ENCODE results near the gene CCR1. TPM values are rescaled to one million over a fixed set of nuclear protein-coding genes. Genes with fewer than 3 reads are reported as not detected.

The CCR1 gene
- total and polyA plus RNA-seq, 2 experiments from 2014 or later, result not detected

GRCh38 chr3:46205286-46205960, 2.7 kb downstream of the CCR1 start (continued):
- TF ChIP-seq STAT1 (IDR thresholded peaks at IDR 0.05; ENCODE audit: unreplicated experiment) (no peak), EZH2 (IDR thresholded peaks at IDR 0.05; ENCODE audit: low read depth, unreplicated experiment) (no peak), EZH2phosphoT487 (IDR thresholded peaks at IDR 0.05; ENCODE audit: unreplicated experiment) (no peak)

DNA sequence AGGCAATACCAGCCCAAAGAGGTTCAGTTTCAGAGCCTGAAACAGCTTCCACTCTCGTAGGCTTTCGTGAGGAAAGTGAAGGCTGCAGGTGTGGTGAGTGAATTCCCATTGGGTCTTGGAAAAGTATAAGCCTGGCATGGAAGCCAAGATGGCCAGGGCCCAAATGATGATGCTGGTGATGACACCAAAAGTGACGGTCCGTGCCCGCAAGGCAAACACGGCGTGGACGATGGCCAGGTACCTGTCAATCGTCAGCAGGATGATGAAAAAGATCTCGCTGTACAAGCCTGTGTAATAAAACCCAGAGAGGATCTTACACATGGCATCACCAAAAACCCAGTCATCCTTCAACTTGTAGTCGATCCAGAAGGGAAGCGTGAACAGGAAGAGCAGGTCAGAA, 4.4 kb downstream of the CCR1 start:
- Mint-ChIP-seq H3K36me3 (ENCODE audit: low read depth) (no peaks in the 10 kb centered on the region), H3K27me3 (ENCODE audit: insufficient read depth, low read depth, poor library complexity) (peaks cover 2% of the 10 kb centered on the region), H3K4me3 (no peak overlapping the region; the same call in 2 of the 3 replicates), H3K4me1 (peaks cover 8% of the 10 kb centered on the region), H3K9me3 (peaks cover 5% of the 10 kb centered on the region; the same call in 1 of the 3 replicates), H3K27ac (no peak overlapping the region)
- Histone ChIP-seq H3K79me2 (replicated peaks; ENCODE audit: insufficient read depth) (no peaks in the 10 kb centered on the region), H3K4me2 (no peak overlapping the region), H3F3A (replicated peaks; ENCODE audit: low read depth) (no peaks in the 10 kb centered on the region), H2AFZ (no peak overlapping the region), H3K27ac (ENCODE audit: low read depth) (no peak overlapping the region), H3K27me3 (ENCODE audit: insufficient read depth) (no peaks in the 10 kb centered on the region), H3K36me3 (ENCODE audit: insufficient read depth) (no peaks in the 10 kb centered on the region), H3K9me2 (ENCODE audit: insufficient read depth) (peaks cover 14% of the 10 kb centered on the region; the same call in 1 of the 2 replicates), H3K4me1 (ENCODE audit: insufficient read depth) (peaks cover 5% of the 10 kb centered on the region; the same call in 1 of the 2 replicates), H4K20me1 (replicated peaks; ENCODE audit: insufficient read depth) (no peaks in the 10 kb centered on the region), H3K4me3 (no peak overlapping the region)
- no peak for ATAC-seq
- DNase-seq (ENCODE audit: low spot score), result no peak
- TF ChIP-seq ZNF114 (CRISPR knock-in tag; IDR thresholded peaks at IDR 0.05), result no peak

GRCh38 chr3:46202535-46202934, 5.6 kb downstream of the CCR1 start:
- Mint-ChIP-seq H3K4me1 (peaks cover 8% of the 10 kb centered on the region), H3K27me3 (ENCODE audit: insufficient read depth, low read depth, poor library complexity) (peaks cover 2% of the 10 kb centered on the region), H3K27ac (no peak overlapping the region), H3K36me3 (ENCODE audit: low read depth) (no peaks in the 10 kb centered on the region), H3K9me3 (peaks cover 5% of the 10 kb centered on the region; the same call in 2 of the 3 replicates), H3K4me3 (no peak overlapping the region)
- H3K4me1 ChIP-seq (ENCODE audit: insufficient read depth), result peaks cover 5% of the 10 kb centered on the region; the same call in 1 of the 2 replicates
- no peak overlapping the region for H3K4me2 ChIP-seq
- H3K27me3 ChIP-seq (ENCODE audit: insufficient read depth), result no peaks in the 10 kb centered on the region
- H2AFZ ChIP-seq, result no peak overlapping the region
- H3F3A ChIP-seq (replicated peaks; ENCODE audit: low read depth), result no peaks in the 10 kb centered on the region
- H4K20me1 ChIP-seq (replicated peaks; ENCODE audit: insufficient read depth), result no peaks in the 10 kb centered on the region
- no peaks in the 10 kb centered on the region for H3K36me3 ChIP-seq (ENCODE audit: insufficient read depth)
- H3K79me2 ChIP-seq (replicated peaks; ENCODE audit: insufficient read depth), result no peaks in the 10 kb centered on the region
- DNase-seq (ENCODE audit: low spot score) (no peak), ATAC-seq (no peak)
- H3K4me3 ChIP-seq, result no peak overlapping the region
- peaks cover 14% of the 10 kb centered on the region; the same call in 1 of the 2 replicates for H3K9me2 ChIP-seq (ENCODE audit: insufficient read depth)
- no peak overlapping the region for H3K27ac ChIP-seq (ENCODE audit: low read depth)
- no peak for TF ChIP-seq POLR2AphosphoS5 (IDR thresholded peaks at IDR 0.05; ENCODE audit: low read depth)
- TF ChIP-seq, protein P1, sequence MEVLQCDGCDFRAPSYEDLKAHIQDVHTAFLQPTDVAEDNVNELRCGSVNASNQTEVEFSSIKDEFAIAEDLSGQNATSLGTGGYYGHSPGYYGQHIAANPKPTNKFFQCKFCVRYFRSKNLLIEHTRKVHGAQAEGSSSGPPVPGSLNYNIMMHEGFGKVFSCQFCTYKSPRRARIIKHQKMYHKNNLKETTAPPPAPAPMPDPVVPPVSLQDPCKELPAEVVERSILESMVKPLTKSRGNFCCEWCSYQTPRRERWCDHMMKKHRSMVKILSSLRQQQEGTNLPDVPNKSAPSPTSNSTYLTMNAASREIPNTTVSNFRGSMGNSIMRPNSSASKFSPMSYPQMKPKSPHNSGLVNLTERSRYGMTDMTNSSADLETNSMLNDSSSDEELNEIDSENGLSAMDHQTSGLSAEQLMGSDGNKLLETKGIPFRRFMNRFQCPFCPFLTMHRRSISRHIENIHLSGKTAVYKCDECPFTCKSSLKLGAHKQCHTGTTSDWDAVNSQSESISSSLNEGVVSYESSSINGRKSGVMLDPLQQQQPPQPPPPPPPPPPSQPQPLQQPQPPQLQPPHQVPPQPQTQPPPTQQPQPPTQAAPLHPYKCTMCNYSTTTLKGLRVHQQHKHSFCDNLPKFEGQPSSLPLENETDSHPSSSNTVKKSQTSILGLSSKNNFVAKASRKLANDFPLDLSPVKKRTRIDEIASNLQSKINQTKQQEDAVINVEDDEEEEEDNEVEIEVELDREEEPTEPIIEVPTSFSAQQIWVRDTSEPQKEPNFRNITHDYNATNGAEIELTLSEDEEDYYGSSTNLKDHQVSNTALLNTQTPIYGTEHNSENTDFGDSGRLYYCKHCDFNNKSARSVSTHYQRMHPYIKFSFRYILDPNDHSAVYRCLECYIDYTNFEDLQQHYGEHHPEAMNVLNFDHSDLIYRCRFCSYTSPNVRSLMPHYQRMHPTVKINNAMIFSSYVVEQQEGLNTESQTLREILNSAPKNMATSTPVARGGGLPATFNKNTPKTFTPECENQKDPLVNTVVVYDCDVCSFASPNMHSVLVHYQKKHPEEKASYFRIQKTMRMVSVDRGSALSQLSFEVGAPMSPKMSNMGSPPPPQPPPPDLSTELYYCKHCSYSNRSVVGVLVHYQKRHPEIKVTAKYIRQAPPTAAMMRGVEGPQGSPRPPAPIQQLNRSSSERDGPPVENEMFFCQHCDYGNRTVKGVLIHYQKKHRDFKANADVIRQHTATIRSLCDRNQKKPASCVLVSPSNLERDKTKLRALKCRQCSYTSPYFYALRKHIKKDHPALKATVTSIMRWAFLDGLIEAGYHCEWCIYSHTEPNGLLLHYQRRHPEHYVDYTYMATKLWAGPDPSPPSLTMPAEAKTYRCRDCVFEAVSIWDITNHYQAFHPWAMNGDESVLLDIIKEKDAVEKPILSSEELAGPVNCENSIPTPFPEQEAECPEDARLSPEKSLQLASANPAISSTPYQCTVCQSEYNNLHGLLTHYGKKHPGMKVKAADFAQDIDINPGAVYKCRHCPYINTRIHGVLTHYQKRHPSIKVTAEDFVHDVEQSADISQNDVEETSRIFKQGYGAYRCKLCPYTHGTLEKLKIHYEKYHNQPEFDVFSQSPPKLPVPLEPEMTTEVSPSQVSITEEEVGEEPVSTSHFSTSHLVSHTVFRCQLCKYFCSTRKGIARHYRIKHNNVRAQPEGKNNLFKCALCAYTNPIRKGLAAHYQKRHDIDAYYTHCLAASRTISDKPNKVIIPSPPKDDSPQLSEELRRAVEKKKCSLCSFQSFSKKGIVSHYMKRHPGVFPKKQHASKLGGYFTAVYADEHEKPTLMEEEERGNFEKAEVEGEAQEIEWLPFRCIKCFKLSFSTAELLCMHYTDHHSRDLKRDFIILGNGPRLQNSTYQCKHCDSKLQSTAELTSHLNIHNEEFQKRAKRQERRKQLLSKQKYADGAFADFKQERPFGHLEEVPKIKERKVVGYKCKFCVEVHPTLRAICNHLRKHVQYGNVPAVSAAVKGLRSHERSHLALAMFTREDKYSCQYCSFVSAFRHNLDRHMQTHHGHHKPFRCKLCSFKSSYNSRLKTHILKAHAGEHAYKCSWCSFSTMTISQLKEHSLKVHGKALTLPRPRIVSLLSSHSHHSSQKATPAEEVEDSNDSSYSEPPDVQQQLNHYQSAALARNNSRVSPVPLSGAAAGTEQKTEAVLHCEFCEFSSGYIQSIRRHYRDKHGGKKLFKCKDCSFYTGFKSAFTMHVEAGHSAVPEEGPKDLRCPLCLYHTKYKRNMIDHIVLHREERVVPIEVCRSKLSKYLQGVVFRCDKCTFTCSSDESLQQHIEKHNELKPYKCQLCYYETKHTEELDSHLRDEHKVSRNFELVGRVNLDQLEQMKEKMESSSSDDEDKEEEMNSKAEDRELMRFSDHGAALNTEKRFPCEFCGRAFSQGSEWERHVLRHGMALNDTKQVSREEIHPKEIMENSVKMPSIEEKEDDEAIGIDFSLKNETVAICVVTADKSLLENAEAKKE (CRISPR knock-in tag; IDR thresholded peaks at IDR 0.05), result no peak
- TF ChIP-seq JUNB (IDR thresholded peaks at IDR 0.05; ENCODE audit: unreplicated experiment), result no peak
- TF ChIP-seq, protein P2, sequence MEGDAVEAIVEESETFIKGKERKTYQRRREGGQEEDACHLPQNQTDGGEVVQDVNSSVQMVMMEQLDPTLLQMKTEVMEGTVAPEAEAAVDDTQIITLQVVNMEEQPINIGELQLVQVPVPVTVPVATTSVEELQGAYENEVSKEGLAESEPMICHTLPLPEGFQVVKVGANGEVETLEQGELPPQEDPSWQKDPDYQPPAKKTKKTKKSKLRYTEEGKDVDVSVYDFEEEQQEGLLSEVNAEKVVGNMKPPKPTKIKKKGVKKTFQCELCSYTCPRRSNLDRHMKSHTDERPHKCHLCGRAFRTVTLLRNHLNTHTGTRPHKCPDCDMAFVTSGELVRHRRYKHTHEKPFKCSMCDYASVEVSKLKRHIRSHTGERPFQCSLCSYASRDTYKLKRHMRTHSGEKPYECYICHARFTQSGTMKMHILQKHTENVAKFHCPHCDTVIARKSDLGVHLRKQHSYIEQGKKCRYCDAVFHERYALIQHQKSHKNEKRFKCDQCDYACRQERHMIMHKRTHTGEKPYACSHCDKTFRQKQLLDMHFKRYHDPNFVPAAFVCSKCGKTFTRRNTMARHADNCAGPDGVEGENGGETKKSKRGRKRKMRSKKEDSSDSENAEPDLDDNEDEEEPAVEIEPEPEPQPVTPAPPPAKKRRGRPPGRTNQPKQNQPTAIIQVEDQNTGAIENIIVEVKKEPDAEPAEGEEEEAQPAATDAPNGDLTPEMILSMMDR (conservative IDR thresholded peaks at IDR 0.05; ENCODE audit: low read depth in 2 of 2), result no peak
- TF ChIP-seq EZH2phosphoT487 (IDR thresholded peaks at IDR 0.05; ENCODE audit: unreplicated experiment), result no peak
- no peak for TF ChIP-seq ZNF331 (CRISPR knock-in tag; IDR thresholded peaks at IDR 0.05; ENCODE audit: low read depth)
